ENCODE data around the gene FYN. TPM values are rescaled to one million over a fixed set of nuclear protein-coding genes. Genes with fewer than 3 reads are reported as not detected.
A peak's percentile ranks its signal among the peaks of the same experiment; 100 is the strongest.

FYN gene
- total RNA-seq, 1 experiment from 2014 or later = not detected

DNA sequence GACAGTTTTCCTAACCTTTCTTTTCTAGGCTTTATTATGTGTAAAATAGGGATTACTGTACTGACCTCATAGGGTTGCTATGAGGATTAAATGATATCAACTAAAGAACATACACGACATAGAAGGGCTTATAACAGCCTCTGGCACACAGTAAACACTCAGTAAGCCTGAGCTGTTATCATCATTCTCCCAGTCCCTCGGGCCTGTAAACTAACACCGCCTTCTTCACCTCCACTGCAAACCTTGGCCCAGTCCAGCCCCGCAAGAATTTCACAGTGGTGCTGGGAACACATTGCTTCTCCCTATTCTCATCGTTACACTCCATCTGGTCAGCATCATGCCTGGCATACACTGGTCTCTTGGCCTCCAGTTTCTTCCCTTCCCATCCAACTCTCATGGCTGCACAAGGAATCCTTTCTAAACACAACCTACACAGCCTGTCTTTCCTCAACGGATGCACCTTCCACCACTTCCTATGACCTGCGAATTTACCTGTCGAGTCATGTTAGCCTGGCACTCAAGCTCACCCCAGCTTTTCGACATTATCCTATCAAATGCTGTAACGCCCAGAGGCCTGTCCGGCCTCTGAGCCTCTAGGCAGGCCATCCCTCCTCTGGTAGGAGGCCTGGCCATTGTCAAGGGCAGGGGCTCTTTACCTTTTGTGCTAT is 92.1 kb downstream of the FYN start:
- DNase-seq (ENCODE audit: low spot score) = peak; percentile 75
- in situ Hi-C loops (cut with HindIII; ENCODE audit: low sequenced_read_pairs) = no loop called here

GRCh38 chr6:111780393-111780792 is 92.9 kb downstream of the FYN start:
- DNase-seq (ENCODE audit: low spot score) = no peak
- in situ Hi-C loops (cut with HindIII; ENCODE audit: low sequenced_read_pairs) = no loop called here

DNA sequence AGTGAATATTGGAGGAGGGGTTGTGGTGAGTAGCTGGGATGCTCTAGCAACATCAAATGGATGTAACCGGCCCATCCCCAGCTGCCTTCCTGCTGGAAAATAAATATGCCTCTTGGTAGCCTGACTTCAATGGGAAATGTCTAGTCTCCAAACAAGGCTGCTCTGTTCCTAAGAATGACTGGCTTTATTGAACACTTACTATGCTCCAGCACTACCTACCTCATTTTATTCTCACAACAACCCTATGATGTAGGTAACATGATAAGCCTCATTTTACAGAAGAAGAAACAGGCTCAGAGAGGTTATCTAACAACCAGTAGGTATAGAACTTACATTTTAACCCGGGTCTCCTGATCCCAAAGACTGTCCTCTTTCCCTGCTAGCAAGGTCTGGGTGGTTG is 93.6 kb downstream of the FYN start:
- DNase-seq (ENCODE audit: low spot score) = no peak
- in situ Hi-C loops (cut with HindIII; ENCODE audit: low sequenced_read_pairs) = no loop called here

- no peak for DNase-seq (ENCODE audit: low spot score)
- in situ Hi-C loops (cut with HindIII; ENCODE audit: low sequenced_read_pairs) = no loop called here
These were observed 94.2 kb downstream of the FYN start for GRCh38 chr6:111779031-111779430.

DNA sequence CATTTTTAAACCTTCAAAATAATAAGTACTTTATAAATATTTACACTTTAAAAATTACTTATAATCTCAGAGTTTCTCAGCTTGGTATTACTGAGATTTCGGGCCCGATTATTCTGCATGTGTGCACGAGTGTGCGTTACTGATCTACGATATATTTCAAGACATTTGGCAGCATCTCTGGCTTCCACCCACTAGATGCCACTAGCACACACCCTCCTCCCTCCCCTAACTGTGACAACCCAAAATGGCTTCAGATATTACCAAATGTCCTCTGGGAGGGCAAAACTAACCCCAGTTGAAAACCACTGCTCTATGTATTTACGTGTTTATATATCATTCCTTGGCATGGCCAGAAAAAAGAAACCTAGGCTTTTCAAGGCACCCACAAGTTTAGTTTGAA is 95.9 kb downstream of the FYN start:
- DNase-seq (ENCODE audit: low spot score) = no peak
- in situ Hi-C loops (cut with HindIII; ENCODE audit: low sequenced_read_pairs) = no loop called here

DNA sequence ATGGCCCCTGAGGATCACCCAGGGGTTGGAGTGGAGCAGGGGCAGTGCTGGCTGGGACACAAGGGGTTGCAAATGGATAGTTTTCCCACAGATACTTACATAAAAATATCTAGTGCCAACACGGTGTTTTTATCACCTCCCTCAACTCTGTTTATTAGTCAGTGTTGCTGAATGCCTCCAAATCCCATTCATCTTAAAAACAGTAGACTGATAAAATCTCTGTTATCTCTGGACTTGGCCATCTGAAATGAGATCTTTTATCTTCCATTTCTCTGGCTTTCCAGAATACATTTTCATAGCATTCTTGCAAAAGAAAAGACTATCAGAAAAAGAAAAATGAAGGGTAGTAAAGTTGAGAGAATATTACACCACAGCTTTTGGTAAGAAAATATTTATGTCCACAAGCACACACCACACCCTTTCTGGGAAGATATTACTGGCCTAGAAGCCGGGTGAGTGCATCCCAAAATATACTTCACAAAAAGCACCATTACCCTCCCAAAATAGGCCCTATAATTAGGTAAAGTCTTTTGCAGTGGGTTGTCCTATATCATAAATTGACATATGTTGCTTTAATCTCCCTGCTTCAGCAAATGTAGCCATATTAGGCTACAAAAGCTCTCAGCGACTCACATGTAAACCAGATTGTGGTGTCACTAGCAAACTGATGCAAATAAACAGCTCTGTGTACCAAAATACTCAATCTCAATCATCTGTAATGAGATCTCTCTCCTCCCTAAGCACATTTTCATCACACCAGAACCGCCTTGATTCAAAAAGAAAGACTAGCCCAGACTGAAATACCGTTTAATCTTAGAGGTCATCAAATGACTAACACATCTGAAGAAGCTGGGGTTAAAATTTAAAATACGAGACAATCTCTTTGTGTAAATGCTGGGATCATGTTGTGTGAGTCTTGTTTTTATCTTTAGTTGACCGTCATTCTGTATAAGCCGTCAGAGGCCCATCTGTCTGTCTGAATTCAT is 96.7 kb downstream of the FYN start:
- no peak for DNase-seq (ENCODE audit: low spot score)
- in situ Hi-C loops (cut with HindIII; ENCODE audit: low sequenced_read_pairs) = no loop called here

GRCh38 chr6:111775145-111775922 is 97.9 kb downstream of the FYN start:
- no peak for DNase-seq (ENCODE audit: low spot score)
- in situ Hi-C loops (cut with HindIII; ENCODE audit: low sequenced_read_pairs) = no loop called here

DNA sequence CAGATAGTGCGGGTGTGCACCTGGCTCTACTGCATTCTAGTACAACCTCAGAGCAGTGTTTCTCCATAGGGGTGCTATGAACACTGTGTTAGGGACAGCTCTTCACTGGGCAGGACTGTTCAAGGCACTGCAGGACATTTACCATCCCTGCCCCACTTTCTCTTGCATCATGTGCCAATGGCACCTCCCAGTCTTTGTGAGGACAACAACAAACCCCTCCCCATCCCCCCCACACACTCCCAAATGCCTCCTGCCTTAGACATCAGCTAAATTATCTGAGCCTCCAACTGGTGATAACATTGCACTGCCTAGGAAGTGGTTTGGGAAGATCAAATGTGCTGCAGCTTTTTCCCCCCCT is 98.9 kb downstream of the FYN start:
- in situ Hi-C loops (cut with HindIII; ENCODE audit: low sequenced_read_pairs) = no loop called here
- peak; percentile 36 for DNase-seq (ENCODE audit: low spot score)

- in situ Hi-C loops (cut with HindIII; ENCODE audit: low sequenced_read_pairs) = no loop called here
- no peak for DNase-seq (ENCODE audit: low spot score)
These were observed 99.5 kb downstream of the FYN start for GRCh38 chr6:111773501-111774345.

GRCh38 chr6:111772381-111772780 is 100.9 kb downstream of the FYN start:
- in situ Hi-C loops (cut with HindIII; ENCODE audit: low sequenced_read_pairs) = no loop called here
- no peak for DNase-seq (ENCODE audit: low spot score)

DNA sequence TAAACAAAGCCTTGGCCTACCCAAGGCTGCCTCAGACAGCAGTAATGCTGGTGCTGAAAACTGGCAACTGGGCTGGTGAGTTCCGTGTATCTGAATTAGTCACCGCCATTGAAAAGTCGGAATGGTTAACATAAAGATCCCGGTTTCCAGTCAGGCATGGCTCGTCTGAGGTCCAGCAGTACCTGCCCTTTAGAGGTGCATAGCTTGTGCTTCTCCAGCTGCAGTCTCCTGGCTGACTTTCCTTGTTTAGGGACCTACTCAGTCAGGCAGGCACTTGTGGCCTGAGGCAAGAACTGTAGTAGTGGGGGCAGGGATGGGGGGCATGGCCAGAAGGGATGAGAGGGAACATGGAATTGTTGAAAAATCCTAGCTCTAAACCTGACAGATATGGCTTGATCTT is 101.6 kb downstream of the FYN start:
- DNase-seq (ENCODE audit: low spot score) = no peak
- in situ Hi-C loops (cut with HindIII; ENCODE audit: low sequenced_read_pairs) = no loop called here

- no peak for DNase-seq (ENCODE audit: low spot score)
- in situ Hi-C loops (cut with HindIII; ENCODE audit: low sequenced_read_pairs) = no loop called here
These were observed 102.2 kb downstream of the FYN start for GRCh38 chr6:111771094-111771432.

DNA sequence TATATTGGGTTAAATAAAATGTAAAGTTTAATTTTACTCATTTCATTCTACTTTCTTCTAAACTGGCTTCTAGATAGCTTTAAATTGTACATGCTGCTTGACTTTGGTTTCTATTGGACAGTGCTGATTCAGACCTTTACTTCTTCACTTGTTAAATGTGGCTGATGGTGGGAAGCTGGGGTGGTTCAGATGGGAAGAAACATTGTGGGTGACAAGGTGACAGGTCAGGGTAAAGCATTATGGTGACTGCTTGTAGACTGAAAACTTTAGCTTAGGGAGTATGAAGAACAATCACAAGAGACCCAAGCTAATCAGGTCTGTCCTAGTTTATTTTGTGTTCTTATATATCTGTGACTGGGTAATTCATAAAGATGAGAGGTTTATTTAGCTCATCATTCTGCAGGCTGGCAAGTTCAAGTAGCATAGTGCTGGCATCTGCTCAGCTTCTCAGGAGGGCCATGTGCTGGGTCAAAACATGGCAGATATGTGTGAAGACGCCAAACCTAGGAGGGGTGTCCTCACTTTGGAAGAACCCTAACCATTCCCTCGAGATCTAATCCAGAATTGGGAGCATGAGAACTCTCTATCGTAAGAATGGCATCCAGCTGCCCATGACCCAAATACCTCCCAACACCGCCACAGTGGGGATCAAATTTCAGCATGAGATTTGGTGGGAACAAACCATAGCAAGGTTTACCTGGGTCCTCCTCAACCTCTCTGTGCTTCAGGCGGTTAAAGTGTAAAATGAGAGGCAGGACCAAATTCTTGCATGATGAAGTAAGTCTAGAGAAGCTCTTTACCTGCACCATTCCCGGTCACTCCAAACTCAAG is 102.8 kb downstream of the FYN start:
- DNase-seq (ENCODE audit: low spot score) = no peak
- in situ Hi-C loops (cut with HindIII; ENCODE audit: low sequenced_read_pairs) = no loop called here

DNA sequence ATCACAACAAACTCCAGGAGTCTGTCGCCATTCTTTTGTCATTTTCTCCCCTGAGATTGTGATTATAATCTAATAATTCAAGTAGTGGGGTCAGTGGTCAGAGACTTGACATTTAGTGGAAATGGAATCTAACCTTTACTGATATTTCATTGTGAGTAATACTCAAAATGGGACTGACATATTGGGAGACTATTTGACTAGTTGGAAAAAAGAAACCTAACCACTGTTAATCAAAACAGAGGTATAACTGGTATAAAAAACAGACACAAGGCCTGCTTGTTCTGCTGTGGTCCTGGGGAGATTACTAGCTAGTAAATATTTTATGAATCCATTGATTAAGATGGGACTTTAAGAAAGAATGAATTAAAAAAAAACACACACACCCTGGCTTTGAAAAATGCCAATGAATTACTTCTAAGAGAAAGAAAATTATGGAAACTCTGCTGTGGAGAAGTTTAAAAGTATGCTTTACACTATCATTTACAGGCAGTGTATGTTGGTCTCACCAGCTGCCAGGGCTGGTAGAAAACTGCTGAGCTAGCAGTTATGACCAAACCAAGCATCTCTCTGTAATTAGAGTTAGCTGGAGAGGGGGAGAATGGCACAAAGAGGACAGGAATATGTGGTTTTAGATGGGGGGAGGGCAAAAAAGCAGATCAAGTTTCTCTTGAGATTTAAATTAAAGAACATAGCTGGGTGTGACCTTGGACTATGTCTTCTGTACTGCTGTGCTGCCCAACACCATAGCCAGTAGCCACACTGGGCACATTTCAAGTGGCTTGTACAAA is 103.7 kb downstream of the FYN start:
- DNase-seq (ENCODE audit: low spot score) = no peak
- in situ Hi-C loops (cut with HindIII; ENCODE audit: low sequenced_read_pairs) = no loop called here

DNA sequence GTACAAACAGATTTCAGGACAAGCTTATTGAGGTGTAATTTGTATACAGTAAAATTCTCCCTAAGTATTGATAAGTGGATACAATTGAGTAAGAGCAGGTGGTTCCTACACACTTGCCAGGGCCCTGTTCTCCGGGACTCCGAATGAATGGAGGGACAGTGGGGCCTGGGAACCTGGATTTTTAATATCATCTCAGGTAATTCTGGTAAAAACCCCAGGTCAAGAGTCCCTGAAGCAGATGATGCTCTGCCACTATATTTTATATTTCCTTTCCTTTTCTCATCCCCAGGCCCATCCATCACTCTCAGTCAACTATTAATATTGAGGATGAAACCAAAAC is 104.9 kb downstream of the FYN start:
- in situ Hi-C loops (cut with HindIII; ENCODE audit: low sequenced_read_pairs) = no loop called here
- DNase-seq (ENCODE audit: low spot score) = no peak

GRCh38 chr6:111767752-111768430 is 105.4 kb downstream of the FYN start:
- no peak for DNase-seq (ENCODE audit: low spot score)
- in situ Hi-C loops (cut with HindIII; ENCODE audit: low sequenced_read_pairs) = no loop called here

- no peak for DNase-seq (ENCODE audit: low spot score)
- in situ Hi-C loops (cut with HindIII; ENCODE audit: low sequenced_read_pairs) = no loop called here
These were observed 106.9 kb downstream of the FYN start for GRCh38 chr6:111766201-111766857.

Data from G401 (cell line).